A549 (cell line): ENCODE data around the gene ADARB2.

Experiments used
- CBX8 ChIP-seq: fragments of 200-600 bp; sonication (generic); IDR thresholded peaks from 2 replicates; pipeline ENCODE4 v1.6.1; 2016
- CEBPB ChIP-seq, 2 experiments: fragments of >200 bp in 1 of 2; sonication (Bioruptor Twin) in 1 of 2; formaldehyde crosslinking in 1 of 2; IDR thresholded peaks; 2 replicates each; pipeline ENCODE4 v1.6.1; 2012 to 2016
- CHD4 ChIP-seq: fragments of 200-600 bp; sonication (generic); IDR thresholded peaks from 2 replicates; pipeline ENCODE4 v1.6.1; 2016; ENCODE audit warnings: antibody characterized with exemption, mild to moderate bottlenecking, borderline replicate concordance
- EHMT2 ChIP-seq: fragments of 200-600 bp; sonication (generic); IDR thresholded peaks from 2 replicates; pipeline ENCODE4 v1.6.1; 2016; ENCODE audit warnings: antibody characterized with exemption, low read depth, mild to moderate bottlenecking, moderate library complexity
- EP300 ChIP-seq, 2 experiments: fragments of >200 bp; sonication (Bioruptor Twin); formaldehyde crosslinking; IDR thresholded peaks; 2 replicates in 1 of 2; 3 replicates in 1 of 2; pipeline ENCODE4 v1.6.1; 2016 to 2017
- ESRRA ChIP-seq: fragments of 150-350 bp; IDR thresholded peaks from 2 replicates; pipeline ENCODE4 v1.6.1; 2014; ENCODE audit warnings: mild to moderate bottlenecking, low read length, borderline replicate concordance
- POLR2A ChIP-seq: IDR thresholded peaks from 2 replicates; pipeline ENCODE4 v1.6.1; 2012; ENCODE audit warnings: mild to moderate bottlenecking, low read length
- ZFP36 ChIP-seq: fragments of 450-650 bp; IDR thresholded peaks from 2 replicates; pipeline ENCODE4 v1.6.1; 2014; ENCODE audit warnings: borderline replicate concordance; ENCODE audit not compliant: partially characterized antibody
- TF ChIP-seq, protein P1 (sequence below): fragments of 450-650 bp; IDR thresholded peaks from 2 replicates; pipeline ENCODE4 v1.6.1; 2014; ENCODE audit warnings: antibody characterized with exemption
- TF ChIP-seq, protein P2 (sequence below): fragments of >200 bp; sonication (Bioruptor Twin); formaldehyde crosslinking; IDR thresholded peaks from 3 replicates; pipeline ENCODE4 v1.5.1; 2016

DNA sequence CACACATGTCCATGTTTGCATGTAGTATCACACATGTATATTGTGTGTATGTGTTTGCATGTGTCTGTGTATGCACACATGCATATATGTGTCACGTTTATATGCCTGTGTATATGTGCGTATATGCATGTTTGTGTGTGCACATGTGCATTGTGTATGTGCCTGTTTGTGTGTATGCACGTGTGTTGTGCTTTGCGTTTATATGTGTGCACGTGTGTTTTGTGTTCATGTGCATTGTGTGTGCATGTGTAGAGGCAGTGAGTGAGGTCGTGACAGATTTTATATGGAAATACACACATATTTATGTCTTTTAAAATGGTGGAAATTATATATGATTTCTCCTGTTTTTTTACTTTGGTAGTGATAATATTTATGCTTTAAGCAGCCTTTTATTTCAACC lies 41.2 kb downstream of the ADARB2 start:
- TF ChIP-seq, protein P1, sequence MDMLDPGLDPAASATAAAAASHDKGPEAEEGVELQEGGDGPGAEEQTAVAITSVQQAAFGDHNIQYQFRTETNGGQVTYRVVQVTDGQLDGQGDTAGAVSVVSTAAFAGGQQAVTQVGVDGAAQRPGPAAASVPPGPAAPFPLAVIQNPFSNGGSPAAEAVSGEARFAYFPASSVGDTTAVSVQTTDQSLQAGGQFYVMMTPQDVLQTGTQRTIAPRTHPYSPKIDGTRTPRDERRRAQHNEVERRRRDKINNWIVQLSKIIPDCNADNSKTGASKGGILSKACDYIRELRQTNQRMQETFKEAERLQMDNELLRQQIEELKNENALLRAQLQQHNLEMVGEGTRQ: no peak
- TF ChIP-seq, protein P2, sequence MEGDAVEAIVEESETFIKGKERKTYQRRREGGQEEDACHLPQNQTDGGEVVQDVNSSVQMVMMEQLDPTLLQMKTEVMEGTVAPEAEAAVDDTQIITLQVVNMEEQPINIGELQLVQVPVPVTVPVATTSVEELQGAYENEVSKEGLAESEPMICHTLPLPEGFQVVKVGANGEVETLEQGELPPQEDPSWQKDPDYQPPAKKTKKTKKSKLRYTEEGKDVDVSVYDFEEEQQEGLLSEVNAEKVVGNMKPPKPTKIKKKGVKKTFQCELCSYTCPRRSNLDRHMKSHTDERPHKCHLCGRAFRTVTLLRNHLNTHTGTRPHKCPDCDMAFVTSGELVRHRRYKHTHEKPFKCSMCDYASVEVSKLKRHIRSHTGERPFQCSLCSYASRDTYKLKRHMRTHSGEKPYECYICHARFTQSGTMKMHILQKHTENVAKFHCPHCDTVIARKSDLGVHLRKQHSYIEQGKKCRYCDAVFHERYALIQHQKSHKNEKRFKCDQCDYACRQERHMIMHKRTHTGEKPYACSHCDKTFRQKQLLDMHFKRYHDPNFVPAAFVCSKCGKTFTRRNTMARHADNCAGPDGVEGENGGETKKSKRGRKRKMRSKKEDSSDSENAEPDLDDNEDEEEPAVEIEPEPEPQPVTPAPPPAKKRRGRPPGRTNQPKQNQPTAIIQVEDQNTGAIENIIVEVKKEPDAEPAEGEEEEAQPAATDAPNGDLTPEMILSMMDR: no peak
- TF ChIP-seq CBX8 (no peak), EP300 (IDR thresholded peaks at IDR 0.05) (no peak), CEBPB (IDR thresholded peaks at IDR 0.05) (no peak), CHD4 (no peak), ESRRA (no peak), POLR2A (no peak), EHMT2 (no peak), ZFP36 (no peak)
